HepG2 (cell line): ENCODE data around the gene SLU7. TPM values are rescaled to one million over a fixed set of nuclear protein-coding genes. Genes with fewer than 3 reads are reported as not detected.

ENCODE experiments used
- ATAC-seq: fragments of 200-7000 bp; cut with Tn5 transposase; 3 replicates; pipeline ENCODE4 v1.9.1; 2020; ENCODE audit warnings: mild to moderate bottlenecking, moderate library complexity
- BruUV-seq: library from RNA; stranded (reverse); fragments of 400-500 nt; replicated peaks from 2 replicates; lab custom pipeline; 2021; lab: Mats Ljungman, UMichigan
- CTCF ChIA-PET: fragments of 300-600 bp; formaldehyde crosslinking; extraction: SDS; loops from one replicate; lab custom pipeline; 2021; ENCODE audit warnings: low total read pairs, inconsistent platforms, low intra/inter-chr PET ratio; lab: Yijun Ruan, JAX
- POLR2A ChIA-PET: fragments of 350-600 bp; sonication (Branson Sonifier 250); formaldehyde crosslinking; loops from one replicate; lab custom pipeline; 2020; ENCODE audit warnings: antibody characterized with exemption, inconsistent platforms; lab: Yijun Ruan, JAX
- DNase-seq: peaks from one replicate; pipeline ENCODE4 v3.0.0-alpha.2; 2015; ENCODE audit warnings: low spot score
- FAIRE-seq: peaks from 3 replicates; lab custom pipeline; 2011; peaks lifted over from hg19 to GRCh38; lab: Jason Lieb, UNC
- H2AFZ ChIP-seq: one replicate; pipeline ENCODE4 v1.6.1; 2011; ENCODE audit warnings: low read length, inconsistent platforms
- H3K27ac ChIP-seq: fragments of 300-600 bp; 3 replicates; pipeline ENCODE4 v1.8.0; 2011; ENCODE audit warnings: mixed run types, mild to moderate bottlenecking, mixed read lengths, low read length, inconsistent platforms; ENCODE audit not compliant: insufficient read depth; ENCODE audit errors: extremely low read length
- H3K27me3 ChIP-seq, 2 experiments: fragments of 200-600 bp in 1 of 2; 2 replicates in 1 of 2; 3 replicates in 1 of 2; pipeline versions ENCODE4 v1.6.0 to v1.8.0; 2011; ENCODE audit warnings: low read length in 2 of 2, mild to moderate bottlenecking in 2 of 2, moderate library complexity in 2 of 2, inconsistent platforms in 1 of 2; ENCODE audit not compliant: insufficient read depth in 2 of 2, control insufficient read depth in 1 of 2
- H3K36me3 ChIP-seq, 2 experiments: fragments of 200-600 bp in 1 of 2; replicated peaks in 1 of 2; 2 replicates in 1 of 2; 3 replicates in 1 of 2; pipeline versions ENCODE4 v1.5.1 to v1.8.0; 2011; ENCODE audit warnings: low read length in 2 of 2, inconsistent platforms in 1 of 2; ENCODE audit not compliant: insufficient read depth in 2 of 2, control insufficient read depth in 1 of 2
- H3K4me1 ChIP-seq: 2 replicates; pipeline ENCODE4 v1.5.1; 2012; ENCODE audit warnings: low read length, inconsistent platforms; ENCODE audit not compliant: insufficient read depth
- H3K4me2 ChIP-seq: 2 replicates; pipeline ENCODE4 v1.6.0; 2011; ENCODE audit warnings: low read depth, low read length, inconsistent platforms
- H3K4me3 ChIP-seq, 3 experiments: fragments of 200-600 bp in 1 of 3; sonication (generic), shearing (Covaris generic) in 1 of 3; replicated peaks in 1 of 3; 2 replicates each; pipeline ENCODE4 v1.5.1; 2011 to 2016; ENCODE audit warnings: low read length in 3 of 3, inconsistent platforms in 2 of 3, low read depth in 2 of 3, mild to moderate bottlenecking in 2 of 3, control low read depth in 1 of 3, mixed read lengths in 1 of 3; ENCODE audit not compliant: insufficient read depth in 1 of 3
- H3K79me2 ChIP-seq: one replicate; pipeline ENCODE4 v1.6.1; 2011; ENCODE audit warnings: low read length, inconsistent platforms; ENCODE audit not compliant: insufficient read depth
- H3K9ac ChIP-seq: 2 replicates; pipeline ENCODE4 v1.6.0; 2011; ENCODE audit warnings: mild to moderate bottlenecking, low read depth, low read length, inconsistent platforms; ENCODE audit not compliant: insufficient read depth
- H3K9me3 ChIP-seq: 2 replicates; pipeline ENCODE4 v1.5.1; 2012; ENCODE audit warnings: mild to moderate bottlenecking, low read length
- H4K20me1 ChIP-seq: 2 replicates; pipeline ENCODE4 v1.6.0; 2011; ENCODE audit warnings: inconsistent platforms, mild to moderate bottlenecking, low read length, moderate library complexity; ENCODE audit not compliant: insufficient read depth
- CHCHD3 ChIP-seq: sonication (generic); formaldehyde crosslinking; IDR thresholded peaks from 2 replicates; pipeline ENCODE4 v1.8.0; 2022; ENCODE audit warnings: mild to moderate bottlenecking, missing genetic modification reagents, moderate library complexity
- FOXK1 ChIP-seq: sonication (generic); formaldehyde crosslinking; IDR thresholded peaks from 2 replicates; pipeline ENCODE4 v1.4.0; 2020; ENCODE audit warnings: low read depth, missing genetic modification reagents, borderline replicate concordance
- HNF1A ChIP-seq, 2 experiments: sonication (generic) in 1 of 2; formaldehyde crosslinking in 1 of 2; IDR thresholded peaks; 2 replicates each; pipeline versions ENCODE4 v1.4.0 to v1.6.1; 2016 to 2020; ENCODE audit warnings: borderline replicate concordance in 1 of 2, low read depth in 1 of 2, mild to moderate bottlenecking in 1 of 2, missing genetic modification reagents in 1 of 2
- SIX4 ChIP-seq: sonication (generic); formaldehyde crosslinking; IDR thresholded peaks from 2 replicates; pipeline ENCODE4 v1.4.0; 2020; ENCODE audit warnings: missing genetic modification reagents
- ZBTB21 ChIP-seq: sonication (generic); formaldehyde crosslinking; IDR thresholded peaks from 2 replicates; pipeline ENCODE4 v1.4.0; 2020; ENCODE audit warnings: missing genetic modification reagents
- ZBTB42 ChIP-seq: sonication (generic); formaldehyde crosslinking; IDR thresholded peaks from 2 replicates; pipeline ENCODE4 v1.5.0; 2020; ENCODE audit warnings: mild to moderate bottlenecking, missing genetic modification reagents
- ZC3H4 ChIP-seq: sonication (generic); formaldehyde crosslinking; IDR thresholded peaks from 2 replicates; pipeline ENCODE4 v1.4.0; 2020; ENCODE audit warnings: missing genetic modification reagents, borderline replicate concordance
- ZNF124 ChIP-seq: sonication (generic); formaldehyde crosslinking; IDR thresholded peaks from 2 replicates; pipeline ENCODE4 v1.4.0; 2020; ENCODE audit warnings: missing genetic modification reagents
- ZNF580 ChIP-seq: IDR thresholded peaks from 2 replicates; pipeline ENCODE4 v1.6.1; 2016; ENCODE audit warnings: low read depth, borderline replicate concordance
- ZNF670 ChIP-seq: sonication (generic); formaldehyde crosslinking; IDR thresholded peaks from 2 replicates; pipeline ENCODE4 v1.8.0; 2022; ENCODE audit warnings: mild to moderate bottlenecking, missing genetic modification reagents, borderline replicate concordance
- ZNF672 ChIP-seq: sonication (generic); formaldehyde crosslinking; IDR thresholded peaks from 2 replicates; pipeline ENCODE4 v1.8.1; 2022; ENCODE audit warnings: missing genetic modification reagents
- ZNF703 ChIP-seq: sonication (generic); formaldehyde crosslinking; IDR thresholded peaks from 2 replicates; pipeline ENCODE4 v1.5.1; 2020; ENCODE audit warnings: missing genetic modification reagents, mild to moderate bottlenecking, moderate library complexity, borderline replicate concordance
- ZNF770 ChIP-seq: sonication (generic); formaldehyde crosslinking; IDR thresholded peaks from 2 replicates; pipeline ENCODE4 v1.5.0; 2020; ENCODE audit warnings: mild to moderate bottlenecking, missing genetic modification reagents
- ZNF878 ChIP-seq: sonication (generic); formaldehyde crosslinking; IDR thresholded peaks from 2 replicates; pipeline ENCODE4 v1.8.1; 2023; ENCODE audit warnings: mild to moderate bottlenecking, missing genetic modification reagents, moderate library complexity
- ZSCAN5A ChIP-seq: sonication (generic); formaldehyde crosslinking; IDR thresholded peaks from 2 replicates; pipeline ENCODE4 v1.8.0; 2022; ENCODE audit warnings: mild to moderate bottlenecking, missing genetic modification reagents, borderline replicate concordance
- WGBS: methylation state at CpG from one replicate; pipeline ENCODE4 v1.1.6; 2017; ENCODE audit warnings: low lambda C conversion rate; 5-methylcytosine and 5-hydroxymethylcytosine counted together
- in situ Hi-C: cut with HindIII; loops from 2 replicates; pipeline ENCODE4 v1.10.0; 2017; ENCODE audit warnings: low pct_unique_long_range_greater_than_20kb; ENCODE audit not compliant: extremely low pct_ligation_motif_present
- intact Hi-C: fragments of 100-400 bp; cut with micrococcal nuclease; formaldehyde crosslinking; loops from one replicate; pipeline ENCODE4 v1.10.0; 2022; ENCODE audit not compliant: unreplicated experiment
- polyA plus RNA-seq, 8 experiments: library from polyadenylated mRNA; depleted of rRNA in 3 of 8; stranded (reverse) in 7 of 8; unstranded in 1 of 8; fragments of >200 nt; fragmentation: Illumina TruSeq in 4 of 8; extraction: Trizol in 4 of 8; gene quantifications; 2 replicates each; pipeline versions ENCODE4 v1.2.1 to v1.2.3, GENCODE V29; 2011 to 2016; ENCODE audit warnings: low read depth in 4 of 8, missing spikeins in 1 of 8, mixed read lengths in 1 of 8; ENCODE audit not compliant: insufficient read depth in 1 of 8
- total RNA-seq, 5 experiments: library from RNA; depleted of rRNA; stranded (reverse); fragments of >200 nt; fragmentation: Illumina TruSeq; extraction: Trizol; gene quantifications; 2 replicates each; pipeline ENCODE4 v1.2.3, GENCODE V29; 2016; ENCODE audit warnings: low read depth in 1 of 5

Gene SLU7
- total and polyA plus RNA-seq, 2 of the 13 experiments (the other 11 are each of a cell fraction or from before 2014, with no cell fraction given), result 24.0 to 39.2 TPM

- H3K36me3 ChIP-seq, result no peaks in the 10 kb centered on the region
- in situ Hi-C loops (no loop called here), intact Hi-C loops (loop anchor here (1.0 to 10.0 kb wide), 5 partner anchors 9 to 418 kb away; partner anchors contain the start of gene PTTG1)
- POLR2A ChIA-PET, result interaction anchor here (0.7 to 2.4 kb wide), 15 partner anchors 8 to 426 kb away, joined by 3 to 98 read pairs (median 5); partner anchors contain the start of genes FAM200C, PTTG1 and SLU7
- H3K4me2 ChIP-seq, result peak overlapping the region; percentile 80
- H3K27me3 ChIP-seq, result no peaks in the 10 kb centered on the region; a peak in 1 of 5 replicates
- no peaks in the 10 kb centered on the region for H3K9me3 ChIP-seq
- peak overlapping the region; percentile 89 for H3K27ac ChIP-seq
- peak overlapping the region in 2 of 3 experiments; percentile 12 to 75; a peak in 1 of 6 replicates for H3K4me3 ChIP-seq
- CTCF ChIA-PET, result interaction anchor here (1.4 kb wide), 1 partner anchor 29 kb away, joined by 4 read pairs; no protein-coding TSS in a partner anchor
- H2AFZ ChIP-seq, result no peak overlapping the region
- 1% methylated on average over 9 of the region's 9 CpGs for WGBS
- ATAC-seq (peak; percentile 9; the same call in 1 of the 3 replicates), FAIRE-seq (peak; percentile 63), DNase-seq (peak; percentile 80)
- peaks cover 42% of the 10 kb centered on the region for H3K79me2 ChIP-seq
- no peaks in the 10 kb centered on the region for H4K20me1 ChIP-seq
- peak overlapping the region; percentile 75 for H3K9ac ChIP-seq
- peaks cover 85% of the 10 kb centered on the region for H3K4me1 ChIP-seq
- BruUV-seq, result TSS peak; percentile 96
- TF ChIP-seq ZNF670, result no peak
- TF ChIP-seq HNF1A (IDR thresholded peaks at IDR 0.05; ENCODE audit: low read depth), result peak; percentile 47; the same call in 1 of the 2 replicates
- TF ChIP-seq HNF1A (CRISPR knock-in tag; IDR thresholded peaks at IDR 0.05; ENCODE audit: borderline replicate concordance), result no peak
- peak; percentile 14; the same call in 1 of the 2 replicates for TF ChIP-seq SIX4 (CRISPR knock-in tag)
- TF ChIP-seq ZSCAN5A (CRISPR knock-in tag), result 0 out of 2 replicates have a peak, but pooled peaks have one; percentile 7
- no peak for TF ChIP-seq ZNF703
- no peak for TF ChIP-seq CHCHD3
- TF ChIP-seq ZNF124, result no peak
- no peak for TF ChIP-seq ZBTB21 (CRISPR knock-in tag)
- no peak for TF ChIP-seq ZC3H4
- no peak for TF ChIP-seq FOXK1
- TF ChIP-seq ZNF672 (CRISPR knock-in tag), result no peak
- TF ChIP-seq ZNF770 (CRISPR knock-in tag), result no peak
- no peak; the same call in 1 of the 2 replicates for TF ChIP-seq ZNF580 (CRISPR knock-in tag)
- TF ChIP-seq ZBTB42 (CRISPR knock-in tag), result no peak
- no peak for TF ChIP-seq ZNF878 (CRISPR knock-in tag)
These were observed 48.1 kb upstream of the SLU7 start for GRCh38 chr5:160466889-160467554.
